ENCODE measurements around the gene SLC16A5.

SLC16A5 gene

DNA sequence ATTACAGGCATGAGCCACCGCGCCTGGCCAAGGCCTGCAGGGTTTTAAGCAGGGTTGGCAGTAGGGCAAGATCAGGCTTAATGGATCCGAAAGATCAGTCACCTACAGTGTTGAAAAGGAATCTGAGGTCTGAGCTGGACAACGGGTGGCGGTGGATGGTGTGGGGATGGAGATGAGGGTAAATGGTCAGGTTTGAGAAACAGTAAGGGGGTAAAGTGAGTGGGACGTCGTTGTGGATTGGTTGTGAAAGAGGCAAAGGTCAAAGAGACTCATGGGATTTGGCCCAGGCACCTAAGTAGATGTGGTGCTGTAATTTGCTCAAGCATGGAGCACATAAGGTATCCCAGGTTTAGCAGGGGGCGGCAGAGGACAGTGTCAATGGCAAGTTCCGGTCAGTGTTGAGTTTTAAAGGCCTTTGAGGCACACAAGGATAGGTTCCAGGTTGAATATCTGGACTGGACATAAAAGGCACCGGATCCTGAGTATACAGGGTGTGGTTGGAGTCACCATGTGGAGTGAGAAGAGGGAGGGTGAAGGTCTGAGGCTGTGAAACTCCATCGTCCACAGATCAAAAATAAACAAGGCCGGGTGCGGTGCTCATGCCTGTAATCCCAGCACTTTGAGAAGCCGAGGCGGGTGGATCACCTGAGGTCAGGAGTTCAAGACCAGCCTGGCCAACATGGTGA, 1.1 kb upstream of the SLC16A5 start:
- Mint-ChIP-seq H3K4me1 (ENCODE audit: low read depth) (peaks cover 70% of the 10 kb centered on the region), H3K36me3 (ENCODE audit: low read depth) (peaks cover 12% of the 10 kb centered on the region), H3K9me3 (no peaks in the 10 kb centered on the region), H3K4me3 (peak overlapping the region; percentile 95), H3K27ac (peak overlapping the region; percentile 93), H3K27me3 (peaks cover 8% of the 10 kb centered on the region)
- intact Hi-C loops (cut with micrococcal nuclease), result no loop called here

DNA sequence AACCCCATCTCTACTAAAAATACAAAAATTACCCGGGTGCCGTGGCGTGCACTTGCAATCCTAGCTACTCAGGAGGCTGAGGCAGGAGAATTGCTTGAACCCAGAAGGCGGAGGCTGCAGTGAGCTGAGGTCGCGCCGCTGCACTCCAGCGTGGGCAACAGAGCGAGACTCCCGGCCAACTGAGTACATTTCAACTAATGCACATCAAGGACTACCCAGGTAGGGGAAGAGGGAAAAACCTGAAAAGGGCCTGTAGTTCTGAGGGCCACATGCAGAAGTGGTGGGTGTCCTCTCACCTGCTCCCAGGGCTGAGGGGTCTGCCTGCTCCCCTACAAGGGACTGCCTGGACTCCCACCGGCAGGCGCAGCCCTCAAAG, 584 bp upstream of the SLC16A5 start:
- Mint-ChIP-seq H3K36me3 (ENCODE audit: low read depth) (peaks cover 12% of the 10 kb centered on the region), H3K4me1 (ENCODE audit: low read depth) (peaks cover 70% of the 10 kb centered on the region), H3K27me3 (peaks cover 4% of the 10 kb centered on the region), H3K9me3 (no peaks in the 10 kb centered on the region), H3K27ac (peak overlapping the region; percentile 93), H3K4me3 (peak overlapping the region; percentile 95)
- intact Hi-C loops (cut with micrococcal nuclease), result no loop called here

DNA sequence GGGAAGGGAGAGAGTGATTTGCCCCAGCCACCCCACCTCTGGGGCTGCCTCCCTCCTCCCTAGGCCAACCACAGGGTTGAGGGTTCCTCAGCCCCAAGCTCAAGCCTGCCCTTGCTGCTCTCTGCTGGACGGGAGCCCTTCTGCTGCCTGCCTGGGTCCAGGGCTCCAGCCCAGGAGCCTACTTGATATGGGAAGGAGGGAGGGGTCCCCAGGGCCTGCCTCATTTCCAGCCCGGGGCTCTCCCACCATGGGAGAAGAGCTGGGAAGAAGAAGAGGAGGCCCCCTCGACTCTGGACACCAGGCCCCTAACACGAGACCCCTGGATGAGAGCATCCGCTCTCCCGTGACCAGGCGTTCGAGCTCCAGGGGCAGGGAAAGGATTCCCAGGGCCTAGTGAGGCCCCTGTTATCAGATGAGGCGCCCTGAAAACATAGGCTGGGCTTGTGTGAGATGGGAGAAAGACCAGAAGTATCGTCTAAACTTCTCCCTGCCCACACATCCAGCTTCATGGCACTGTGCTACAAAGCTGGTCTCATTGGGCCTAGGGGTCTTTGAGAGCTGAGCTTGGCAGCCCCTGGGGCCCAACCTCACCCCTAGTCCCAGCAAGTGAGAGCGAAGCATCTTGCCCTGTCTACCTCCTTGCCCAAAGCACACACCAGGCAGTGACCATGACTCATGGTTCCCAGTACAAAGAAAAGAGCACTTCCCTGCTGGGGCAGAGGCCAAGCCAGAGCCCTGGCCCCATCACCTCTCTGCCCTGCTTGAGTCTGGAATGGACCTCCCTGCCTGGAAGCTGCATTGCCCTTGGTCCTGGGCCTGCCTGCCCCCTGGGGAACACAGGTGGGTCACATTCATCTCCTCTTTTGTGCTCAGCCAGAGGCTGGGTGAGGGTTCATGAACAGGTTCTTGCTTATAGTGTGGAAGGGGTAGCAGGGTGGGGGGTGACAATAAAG, 987 bp downstream of the SLC16A5 start:
- Mint-ChIP-seq H3K9me3 (no peaks in the 10 kb centered on the region), H3K4me1 (ENCODE audit: low read depth) (peaks cover 80% of the 10 kb centered on the region), H3K27ac (peak overlapping the region; percentile 93), H3K4me3 (peak overlapping the region; percentile 95), H3K27me3 (no peaks in the 10 kb centered on the region), H3K36me3 (ENCODE audit: low read depth) (peaks cover 15% of the 10 kb centered on the region)
- intact Hi-C loops (cut with micrococcal nuclease), result no loop called here

DNA sequence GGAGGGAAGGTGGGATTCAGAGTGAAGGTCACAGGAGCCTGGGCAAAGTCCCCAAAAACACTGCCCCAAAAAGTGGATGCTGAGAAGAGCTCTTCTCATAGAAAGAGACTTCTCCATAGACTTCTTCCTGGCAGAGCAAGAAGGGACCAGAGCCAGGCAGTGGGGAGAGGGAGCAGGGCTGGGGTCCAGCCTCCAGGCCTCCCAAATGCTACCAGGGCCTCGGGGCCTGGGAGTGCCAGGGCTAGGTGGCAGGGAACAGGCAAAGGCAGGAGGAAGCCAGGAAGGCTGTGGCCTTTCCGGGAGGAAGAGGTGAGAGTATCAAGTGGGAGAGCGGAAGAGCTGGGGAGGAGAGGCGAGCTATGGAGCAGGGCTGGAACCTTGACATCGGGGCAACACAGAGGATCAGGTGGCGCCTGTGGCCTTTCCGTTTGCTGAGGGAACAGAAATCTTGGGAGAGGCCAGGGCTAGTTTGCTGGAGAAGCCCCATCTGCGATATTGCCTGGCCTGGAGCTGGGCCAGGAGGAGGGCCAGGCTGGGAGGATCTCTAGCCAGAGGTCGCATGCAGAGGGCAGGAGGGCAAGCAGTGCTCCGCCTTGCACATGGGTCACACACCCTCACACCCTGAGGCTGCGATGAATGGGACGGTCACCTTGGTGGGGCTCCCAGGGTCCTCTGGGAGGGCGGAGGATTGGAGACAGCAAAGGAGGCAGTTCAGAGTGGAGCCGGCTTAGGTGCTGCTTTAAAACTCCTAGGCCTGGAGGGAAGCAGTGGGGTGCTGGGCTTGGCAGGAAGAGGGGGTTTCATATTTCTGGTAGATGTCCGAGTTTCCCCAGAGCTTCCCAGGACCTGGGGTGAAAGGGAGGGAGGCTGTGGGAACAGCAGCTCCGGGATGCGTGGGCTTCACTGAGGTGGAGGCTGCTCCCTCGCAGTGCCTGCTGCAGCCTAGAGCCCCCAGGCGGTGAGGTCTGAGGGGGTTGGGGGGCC, 3.4 kb downstream of the SLC16A5 start:
- Mint-ChIP-seq H3K4me1 (ENCODE audit: low read depth) (peaks cover 88% of the 10 kb centered on the region), H3K4me3 (peak overlapping the region; percentile 27)
- intact Hi-C loops (cut with micrococcal nuclease), result no loop called here

DNA sequence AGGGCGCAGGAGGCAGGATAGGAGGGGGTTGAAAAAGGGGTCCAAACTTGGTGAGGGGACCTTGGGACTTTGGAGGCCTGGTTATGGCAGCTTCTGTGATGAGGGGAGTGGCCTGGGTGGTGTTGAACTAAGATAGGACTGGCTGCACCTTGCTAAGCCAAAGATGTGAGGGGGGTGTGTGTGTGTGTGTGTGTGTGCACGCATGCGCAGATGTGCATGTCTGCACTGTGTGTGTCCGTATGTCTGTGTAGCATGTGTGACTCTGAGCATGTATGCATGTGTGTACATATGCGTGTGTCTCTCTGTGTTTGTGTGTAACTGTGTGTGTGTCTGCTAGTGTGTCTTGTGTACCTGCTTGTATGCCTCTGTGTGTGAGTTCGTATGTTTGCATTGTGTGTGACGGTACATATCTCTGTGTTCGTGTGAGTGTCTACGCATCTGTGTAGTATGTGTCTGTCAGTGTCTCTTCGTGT, 4.1 kb downstream of the SLC16A5 start:
- H3K36me3 Mint-ChIP-seq (ENCODE audit: low read depth), result peaks cover 28% of the 10 kb centered on the region
- H3K4me3 Mint-ChIP-seq, result no peak overlapping the region
- peak overlapping the region; percentile 61 for H3K27ac Mint-ChIP-seq
- no peaks in the 10 kb centered on the region for H3K27me3 Mint-ChIP-seq
- no peaks in the 10 kb centered on the region for H3K9me3 Mint-ChIP-seq
- peaks cover 86% of the 10 kb centered on the region for H3K4me1 Mint-ChIP-seq (ENCODE audit: low read depth)
- intact Hi-C loops (cut with micrococcal nuclease), result no loop called here

More for the DNA sequence above, 3.4 kb downstream of the SLC16A5 start:
- Mint-ChIP-seq H3K27ac (peak overlapping the region; percentile 57), H3K36me3 (ENCODE audit: low read depth) (peaks cover 27% of the 10 kb centered on the region), H3K27me3 (no peaks in the 10 kb centered on the region), H3K9me3 (no peaks in the 10 kb centered on the region)

DNA sequence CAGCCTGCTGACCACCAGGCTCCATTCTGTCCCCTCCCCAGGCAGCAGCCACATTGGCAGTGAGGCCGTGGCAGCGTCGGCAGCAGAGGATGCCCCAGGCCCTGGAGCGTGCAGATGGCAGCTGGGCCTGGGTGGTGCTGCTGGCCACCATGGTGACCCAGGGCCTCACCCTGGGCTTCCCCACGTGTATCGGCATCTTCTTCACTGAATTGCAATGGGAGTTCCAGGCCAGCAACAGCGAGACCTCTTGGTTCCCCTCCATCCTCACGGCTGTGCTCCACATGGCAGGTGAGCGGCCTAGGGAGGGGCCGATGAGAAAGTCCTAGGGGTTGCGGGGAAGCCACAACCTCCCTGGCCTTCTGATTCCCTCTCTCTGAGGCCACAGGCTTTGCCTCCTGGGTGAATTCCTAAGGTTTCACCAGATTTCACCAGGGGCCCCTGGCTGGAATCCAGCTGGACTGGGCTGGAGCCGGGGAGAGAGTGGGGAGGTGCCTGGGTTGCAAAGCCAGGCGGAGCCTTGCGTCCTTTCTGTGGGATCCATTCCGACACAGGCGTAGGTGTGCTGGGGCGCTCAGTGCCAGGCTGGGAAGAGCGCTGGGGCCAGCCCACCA, 5.9 kb downstream of the SLC16A5 start:
- intact Hi-C loops (cut with micrococcal nuclease), result no loop called here
- Mint-ChIP-seq H3K27me3 (no peaks in the 10 kb centered on the region), H3K4me3 (no peak overlapping the region), H3K27ac (peak overlapping the region; percentile 61), H3K9me3 (no peaks in the 10 kb centered on the region), H3K4me1 (ENCODE audit: low read depth) (peaks cover 78% of the 10 kb centered on the region), H3K36me3 (ENCODE audit: low read depth) (peaks cover 40% of the 10 kb centered on the region)

DNA sequence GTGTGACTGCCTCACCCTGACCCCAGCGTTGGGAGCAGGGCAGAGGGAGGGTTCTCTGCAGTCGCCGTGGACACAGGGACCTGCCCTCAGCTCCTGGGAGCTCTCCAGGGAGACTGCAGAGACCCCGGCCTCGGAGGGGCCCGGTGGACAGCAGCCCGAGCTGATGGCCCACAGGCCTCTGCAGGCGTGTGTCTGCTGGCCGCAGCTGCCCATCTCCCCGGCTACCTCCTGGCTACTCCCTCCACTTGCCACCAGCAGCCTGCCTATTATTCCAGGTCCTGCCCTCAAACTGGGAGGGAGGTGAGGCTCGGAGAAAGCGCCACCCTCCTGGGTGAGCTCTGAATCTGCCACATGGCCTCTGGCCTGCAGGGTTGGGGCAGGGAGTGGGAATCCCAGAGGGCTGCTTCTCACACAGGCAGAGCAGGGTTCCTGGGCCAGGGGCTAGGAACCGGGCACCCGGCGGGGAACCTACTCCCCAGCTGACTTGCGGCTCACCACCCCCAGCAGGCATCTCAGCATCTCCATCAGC, 7.2 kb downstream of the SLC16A5 start:
- Mint-ChIP-seq H3K27me3 (no peaks in the 10 kb centered on the region), H3K4me1 (ENCODE audit: low read depth) (peaks cover 70% of the 10 kb centered on the region), H3K27ac (no peak overlapping the region), H3K4me3 (no peak overlapping the region), H3K36me3 (ENCODE audit: low read depth) (peaks cover 51% of the 10 kb centered on the region), H3K9me3 (no peaks in the 10 kb centered on the region)
- intact Hi-C loops (cut with micrococcal nuclease), result no loop called here

DNA sequence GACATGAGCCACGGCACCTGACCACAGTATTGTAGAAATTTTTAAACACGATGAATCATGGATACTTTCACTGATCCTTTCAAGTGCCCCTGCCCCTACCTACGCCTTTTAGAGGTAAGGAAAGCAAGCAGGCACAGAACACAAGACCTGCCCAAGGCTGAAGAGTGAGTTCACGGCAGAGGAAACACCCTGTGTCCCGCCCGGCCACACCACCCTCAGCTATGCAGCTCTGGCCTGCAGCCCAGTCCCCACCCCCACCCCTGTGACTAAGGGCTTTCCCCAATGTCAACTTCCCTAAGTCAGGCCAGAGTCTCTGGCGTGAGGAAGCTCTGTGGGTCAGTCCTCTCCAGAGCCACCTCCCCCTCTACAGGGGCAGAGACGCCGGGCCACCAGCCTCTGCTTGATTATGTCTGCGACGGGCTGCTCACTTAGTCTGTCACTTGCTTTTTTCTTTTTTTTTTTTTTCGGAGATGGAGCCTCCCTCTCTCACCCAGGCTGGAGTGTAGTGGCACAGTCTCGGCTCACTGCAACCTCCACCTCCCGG, 8.4 kb downstream of the SLC16A5 start:
- H3K27ac Mint-ChIP-seq, result peak overlapping the region; percentile 52
- peaks cover 58% of the 10 kb centered on the region for H3K4me1 Mint-ChIP-seq (ENCODE audit: low read depth)
- peak overlapping the region; percentile 7 for H3K4me3 Mint-ChIP-seq
- intact Hi-C loops (cut with micrococcal nuclease), result no loop called here
- no peaks in the 10 kb centered on the region for H3K27me3 Mint-ChIP-seq
- H3K36me3 Mint-ChIP-seq (ENCODE audit: low read depth), result peaks cover 59% of the 10 kb centered on the region
- H3K9me3 Mint-ChIP-seq, result no peaks in the 10 kb centered on the region

DNA sequence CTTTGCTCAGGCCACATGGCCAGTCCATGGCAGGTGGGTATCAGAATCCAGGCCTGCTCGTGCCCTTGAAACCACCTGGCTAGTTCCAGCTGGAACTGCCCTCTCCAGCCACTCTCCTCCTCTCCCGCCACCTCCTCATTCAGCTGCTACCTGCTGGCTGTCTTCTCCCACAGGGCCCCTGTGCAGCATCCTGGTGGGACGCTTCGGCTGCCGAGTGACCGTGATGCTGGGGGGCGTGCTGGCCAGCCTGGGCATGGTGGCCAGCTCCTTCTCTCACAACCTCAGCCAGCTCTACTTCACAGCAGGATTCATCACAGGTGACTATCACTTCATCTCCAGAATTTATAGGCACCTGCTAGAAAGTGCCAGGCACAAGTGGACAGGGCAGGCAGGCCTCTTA, 10.1 kb downstream of the SLC16A5 start:
- Mint-ChIP-seq H3K36me3 (ENCODE audit: low read depth) (peaks cover 65% of the 10 kb centered on the region), H3K9me3 (no peaks in the 10 kb centered on the region), H3K4me3 (no peak overlapping the region), H3K27ac (no peak overlapping the region), H3K27me3 (no peaks in the 10 kb centered on the region), H3K4me1 (ENCODE audit: low read depth) (peaks cover 55% of the 10 kb centered on the region)
- intact Hi-C loops (cut with micrococcal nuclease), result no loop called here

DNA sequence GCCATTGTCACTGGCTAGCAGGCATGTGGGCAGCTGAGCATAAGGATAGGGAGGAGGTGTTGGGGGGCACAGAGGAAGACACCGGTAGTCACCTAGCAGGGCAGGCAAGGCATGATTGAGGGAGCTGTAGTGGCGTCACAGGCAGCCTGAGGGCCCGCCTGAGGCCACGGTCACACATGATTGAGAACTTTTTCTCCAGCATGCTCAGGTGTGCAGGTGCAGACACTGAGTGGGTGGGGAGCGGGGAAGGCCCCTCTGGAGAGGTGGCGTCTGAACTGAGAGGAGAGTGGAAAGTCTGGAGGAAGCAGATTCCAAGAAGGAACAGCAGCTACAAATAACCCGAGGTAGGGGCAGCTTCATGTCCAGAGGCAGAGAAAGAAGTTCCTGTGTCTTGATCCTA, 11.1 kb downstream of the SLC16A5 start:
- Mint-ChIP-seq H3K4me3 (no peak overlapping the region), H3K36me3 (ENCODE audit: low read depth) (peaks cover 67% of the 10 kb centered on the region), H3K9me3 (no peaks in the 10 kb centered on the region), H3K27ac (no peak overlapping the region), H3K4me1 (ENCODE audit: low read depth) (peaks cover 45% of the 10 kb centered on the region), H3K27me3 (no peaks in the 10 kb centered on the region)
- intact Hi-C loops (cut with micrococcal nuclease), result no loop called here

DNA sequence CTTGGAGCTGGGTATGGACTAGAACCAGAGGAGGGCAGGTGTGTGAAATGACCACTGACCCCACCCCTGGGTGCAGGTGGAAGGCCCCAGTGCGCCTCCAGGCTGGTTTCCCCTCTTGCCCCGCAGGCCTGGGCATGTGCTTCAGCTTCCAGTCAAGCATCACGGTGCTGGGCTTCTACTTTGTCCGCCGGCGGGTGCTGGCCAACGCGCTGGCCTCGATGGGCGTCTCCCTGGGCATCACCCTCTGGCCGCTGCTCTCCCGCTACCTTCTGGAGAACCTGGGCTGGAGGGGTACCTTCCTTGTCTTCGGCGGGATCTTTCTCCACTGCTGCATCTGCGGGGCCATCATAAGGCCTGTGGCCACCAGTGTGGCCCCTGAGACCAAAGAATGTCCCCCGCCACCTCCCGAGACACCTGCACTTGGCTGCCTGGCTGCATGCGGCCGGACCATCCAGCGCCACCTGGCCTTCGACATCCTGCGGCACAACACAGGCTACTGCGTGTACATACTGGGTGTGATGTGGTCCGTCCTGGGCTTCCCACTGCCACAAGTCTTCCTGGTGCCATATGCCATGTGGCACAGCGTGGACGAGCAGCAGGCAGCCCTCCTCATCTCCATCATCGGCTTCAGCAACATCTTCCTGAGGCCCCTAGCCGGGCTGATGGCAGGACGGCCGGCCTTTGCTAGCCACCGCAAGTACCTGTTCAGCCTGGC, 12.3 kb downstream of the SLC16A5 start:
- Mint-ChIP-seq H3K4me1 (ENCODE audit: low read depth) (peaks cover 37% of the 10 kb centered on the region), H3K4me3 (no peak overlapping the region), H3K9me3 (no peaks in the 10 kb centered on the region), H3K36me3 (ENCODE audit: low read depth) (peaks cover 68% of the 10 kb centered on the region), H3K27me3 (no peaks in the 10 kb centered on the region), H3K27ac (no peak overlapping the region)
- intact Hi-C loops (cut with micrococcal nuclease), result no loop called here

DNA sequence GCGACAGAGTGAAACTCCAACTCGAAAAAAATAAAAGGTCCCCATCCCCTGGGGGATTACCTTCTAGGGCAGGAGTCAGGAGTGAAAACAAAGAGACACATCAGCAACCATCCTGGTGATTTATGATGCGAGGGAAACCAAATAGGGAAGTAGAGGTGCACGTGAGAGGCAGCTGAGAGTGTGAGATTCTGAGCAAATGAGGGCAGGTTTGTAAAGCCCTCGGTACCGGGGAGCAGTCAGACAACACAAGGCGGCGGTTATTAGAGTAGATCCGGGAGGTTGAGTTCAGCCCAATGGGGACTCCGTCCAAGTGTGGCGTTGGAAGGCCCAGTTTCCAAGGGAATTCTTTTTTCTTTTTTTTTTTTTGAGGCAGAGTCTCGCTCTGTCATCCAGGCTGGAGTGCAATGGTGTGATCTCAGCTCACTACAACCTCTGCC, 14.6 kb downstream of the SLC16A5 start:
- no peak overlapping the region for H3K4me3 Mint-ChIP-seq
- peaks cover 22% of the 10 kb centered on the region for H3K4me1 Mint-ChIP-seq (ENCODE audit: low read depth)
- peak overlapping the region; percentile 67 for H3K27ac Mint-ChIP-seq
- intact Hi-C loops (cut with micrococcal nuclease), result no loop called here
- no peaks in the 10 kb centered on the region for H3K9me3 Mint-ChIP-seq
- peaks cover 83% of the 10 kb centered on the region for H3K36me3 Mint-ChIP-seq (ENCODE audit: low read depth)
- H3K27me3 Mint-ChIP-seq, result no peaks in the 10 kb centered on the region

Measured in dendritic cell treated with granulocyte-macrophage colony-stimulating factor and Interleukin-4, amounts not matched to agents 40 ng/mL and 50 ng/mL, for 4 days (primary cell).